NCI-H128 (cell line): Measurements from ENCODE around the gene B4GALT6.

ENCODE experiments used
- DNase-seq: peaks from one replicate; lab custom pipeline; 2025; ENCODE audit not compliant: unreplicated experiment; lab: John Stamatoyannopoulos, UW

The B4GALT6 gene

GRCh38 chr18:31596081-31596872, 88.1 kb downstream of the B4GALT6 start:
- no peak for DNase-seq

GRCh38 chr18:31595121-31595771, 89.1 kb downstream of the B4GALT6 start:
- no peak for DNase-seq

- no peak for DNase-seq
These were observed 91.7 kb downstream of the B4GALT6 start for GRCh38 chr18:31592506-31593157.

GRCh38 chr18:31591628-31592027, 92.8 kb downstream of the B4GALT6 start, which contains the start of gene TTR:
TTR (plus strand) TSS chr18:31591877; CDS start chr18:31591903, 26 bp downstream.
- no peak for DNase-seq

- DNase-seq: no peak
These were observed 93.3 kb downstream of the B4GALT6 start for GRCh38 chr18:31591113-31591512.

GRCh38 chr18:31590570-31590969, 93.8 kb downstream of the B4GALT6 start:
- DNase-seq: no peak

- no peak for DNase-seq
These were observed 96.9 kb downstream of the B4GALT6 start for GRCh38 chr18:31587529-31587928.

GRCh38 chr18:31586616-31587015, 97.8 kb downstream of the B4GALT6 start:
- no peak for DNase-seq

- no peak for DNase-seq
These were observed 98.4 kb downstream of the B4GALT6 start for GRCh38 chr18:31585991-31586390.

- DNase-seq: no peak
These were observed 101.1 kb downstream of the B4GALT6 start for GRCh38 chr18:31583185-31583854.

GRCh38 chr18:31581498-31582197, 102.7 kb downstream of the B4GALT6 start:
- DNase-seq: no peak

GRCh38 chr18:31579375-31579774, 105.0 kb downstream of the B4GALT6 start:
- DNase-seq: no peak

GRCh38 chr18:31578126-31578525, 106.3 kb downstream of the B4GALT6 start:
- DNase-seq: no peak

- no peak for DNase-seq
These were observed 107.2 kb downstream of the B4GALT6 start for GRCh38 chr18:31577195-31577594.

- no peak for DNase-seq
These were observed 107.7 kb downstream of the B4GALT6 start for GRCh38 chr18:31576670-31577069.

GRCh38 chr18:31575515-31576257, 108.7 kb downstream of the B4GALT6 start:
- DNase-seq: no peak

GRCh38 chr18:31574359-31574758, 110.0 kb downstream of the B4GALT6 start:
- DNase-seq: no peak
